Measurements from ENCODE around the gene PAWR. TPM values are rescaled to one million over a fixed set of nuclear protein-coding genes. Genes with fewer than 3 reads are reported as not detected.

The PAWR gene
- total RNA-seq, 1 donor from 2014 or later = 52.1 TPM

DNA sequence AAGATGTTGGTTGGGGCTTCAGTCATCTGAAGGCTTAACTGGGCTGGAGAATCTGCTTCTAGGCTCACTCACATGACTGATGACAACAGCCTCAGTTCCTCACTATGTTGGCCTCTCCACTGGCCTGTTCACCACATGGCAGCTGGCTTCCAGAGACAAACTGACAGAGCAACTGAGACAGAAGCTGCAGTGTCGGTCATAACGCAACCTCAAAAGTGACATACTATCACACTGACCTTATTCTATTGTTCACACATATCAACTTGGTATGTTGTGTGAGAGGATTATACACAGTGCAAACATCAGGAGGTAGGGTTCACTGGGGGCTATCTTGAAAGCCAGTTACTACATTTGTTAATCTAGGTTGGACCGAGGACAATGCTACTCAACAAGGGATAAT lies 92.9 kb downstream of the PAWR start:
- no peaks in the 10 kb centered on the region for H3K4me1 Mint-ChIP-seq
- H3K27ac Mint-ChIP-seq (ENCODE audit: unreplicated experiment) = no peak overlapping the region
- peaks cover 7% of the 10 kb centered on the region for H3K36me3 Mint-ChIP-seq (ENCODE audit: low read depth)

DNA sequence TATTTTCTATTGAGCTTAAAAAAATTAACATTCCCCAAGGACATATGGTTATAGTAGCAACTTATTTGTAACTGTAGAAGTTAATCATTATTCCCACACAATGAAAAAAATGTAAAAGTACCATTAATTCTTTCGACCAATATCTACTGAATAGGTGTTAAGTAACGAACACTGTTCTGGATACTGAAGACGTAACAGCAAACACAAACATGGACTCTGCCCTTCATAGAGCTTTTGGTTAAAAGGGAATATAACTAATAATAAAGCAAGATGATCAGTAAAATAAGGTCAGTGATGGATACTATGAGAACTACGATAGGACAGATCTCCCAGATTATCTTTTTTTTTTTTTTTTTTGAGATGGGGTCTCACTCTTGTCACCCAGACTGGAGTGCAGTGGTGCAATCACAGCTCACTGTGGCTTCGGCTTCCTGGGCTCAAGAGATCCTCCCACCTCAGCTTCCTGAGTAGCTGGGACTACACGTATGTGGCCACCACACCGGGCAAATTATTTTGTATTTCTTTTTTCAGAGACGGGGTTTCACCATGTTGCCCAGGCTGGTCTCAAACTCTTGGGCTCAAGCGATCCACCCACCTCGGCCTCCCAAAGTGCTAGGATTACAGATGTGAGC lies 93.9 kb downstream of the PAWR start:
- H3K27ac Mint-ChIP-seq (ENCODE audit: unreplicated experiment) = no peak overlapping the region
- H3K4me3 Mint-ChIP-seq = no peak overlapping the region
- no peak for DNase-seq (ENCODE audit: low read depth, low spot score)
- no peaks in the 10 kb centered on the region for H3K4me1 Mint-ChIP-seq
- peaks cover 8% of the 10 kb centered on the region for H3K36me3 Mint-ChIP-seq (ENCODE audit: low read depth)
- H3K27me3 Mint-ChIP-seq (ENCODE audit: low read depth) = no peaks in the 10 kb centered on the region
- TF ChIP-seq, protein P1, sequence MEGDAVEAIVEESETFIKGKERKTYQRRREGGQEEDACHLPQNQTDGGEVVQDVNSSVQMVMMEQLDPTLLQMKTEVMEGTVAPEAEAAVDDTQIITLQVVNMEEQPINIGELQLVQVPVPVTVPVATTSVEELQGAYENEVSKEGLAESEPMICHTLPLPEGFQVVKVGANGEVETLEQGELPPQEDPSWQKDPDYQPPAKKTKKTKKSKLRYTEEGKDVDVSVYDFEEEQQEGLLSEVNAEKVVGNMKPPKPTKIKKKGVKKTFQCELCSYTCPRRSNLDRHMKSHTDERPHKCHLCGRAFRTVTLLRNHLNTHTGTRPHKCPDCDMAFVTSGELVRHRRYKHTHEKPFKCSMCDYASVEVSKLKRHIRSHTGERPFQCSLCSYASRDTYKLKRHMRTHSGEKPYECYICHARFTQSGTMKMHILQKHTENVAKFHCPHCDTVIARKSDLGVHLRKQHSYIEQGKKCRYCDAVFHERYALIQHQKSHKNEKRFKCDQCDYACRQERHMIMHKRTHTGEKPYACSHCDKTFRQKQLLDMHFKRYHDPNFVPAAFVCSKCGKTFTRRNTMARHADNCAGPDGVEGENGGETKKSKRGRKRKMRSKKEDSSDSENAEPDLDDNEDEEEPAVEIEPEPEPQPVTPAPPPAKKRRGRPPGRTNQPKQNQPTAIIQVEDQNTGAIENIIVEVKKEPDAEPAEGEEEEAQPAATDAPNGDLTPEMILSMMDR (conservative IDR thresholded peaks at IDR 0.05) = no peak
- no peaks in the 10 kb centered on the region for H3K9me3 Mint-ChIP-seq

More for the DNA sequence above, 92.9 kb downstream of the PAWR start:
- no peaks in the 10 kb centered on the region for H3K9me3 Mint-ChIP-seq
- no peak for DNase-seq (ENCODE audit: low read depth, low spot score)
- H3K4me3 Mint-ChIP-seq = no peak overlapping the region
- TF ChIP-seq, protein P1 (conservative IDR thresholded peaks at IDR 0.05) = no peak
- H3K27me3 Mint-ChIP-seq (ENCODE audit: low read depth) = no peaks in the 10 kb centered on the region

- Mint-ChIP-seq H3K4me1 (no peaks in the 10 kb centered on the region), H3K27ac (ENCODE audit: unreplicated experiment) (no peak overlapping the region), H3K9me3 (no peaks in the 10 kb centered on the region), H3K36me3 (ENCODE audit: low read depth) (peaks cover 4% of the 10 kb centered on the region), H3K27me3 (ENCODE audit: low read depth) (no peaks in the 10 kb centered on the region), H3K4me3 (no peak overlapping the region)
- DNase-seq (ENCODE audit: low read depth, low spot score) = no peak
- TF ChIP-seq, protein P1 (conservative IDR thresholded peaks at IDR 0.05) = no peak
Measured at GRCh38 chr12:79595273-79595672, 95.5 kb downstream of the PAWR start.

- H3K27me3 Mint-ChIP-seq (ENCODE audit: low read depth) = no peaks in the 10 kb centered on the region
- H3K36me3 Mint-ChIP-seq (ENCODE audit: low read depth) = peaks cover 4% of the 10 kb centered on the region
- no peak overlapping the region for H3K4me3 Mint-ChIP-seq
- no peak overlapping the region for H3K27ac Mint-ChIP-seq (ENCODE audit: unreplicated experiment)
- H3K9me3 Mint-ChIP-seq = no peaks in the 10 kb centered on the region
- no peak for DNase-seq (ENCODE audit: low read depth, low spot score)
- no peaks in the 10 kb centered on the region for H3K4me1 Mint-ChIP-seq
- TF ChIP-seq, protein P1 (conservative IDR thresholded peaks at IDR 0.05) = no peak
Measured at GRCh38 chr12:79592865-79593264, 97.9 kb downstream of the PAWR start.

GRCh38 chr12:79591988-79592387 lies 98.8 kb downstream of the PAWR start:
- Mint-ChIP-seq H3K4me3 (no peak overlapping the region), H3K36me3 (ENCODE audit: low read depth) (peaks cover 4% of the 10 kb centered on the region), H3K4me1 (no peaks in the 10 kb centered on the region)

More at GRCh38 chr12:79591988-79592387, 98.8 kb downstream of the PAWR start:
- DNase-seq (ENCODE audit: low read depth, low spot score) = no peak
- H3K27ac Mint-ChIP-seq (ENCODE audit: unreplicated experiment) = no peak overlapping the region
- TF ChIP-seq, protein P1 (conservative IDR thresholded peaks at IDR 0.05) = no peak
- no peaks in the 10 kb centered on the region for H3K27me3 Mint-ChIP-seq (ENCODE audit: low read depth)
- no peaks in the 10 kb centered on the region for H3K9me3 Mint-ChIP-seq
